ENCODE results near the gene C11orf68. TPM values are rescaled to one million over a fixed set of nuclear protein-coding genes. Genes with fewer than 3 reads are reported as not detected.

C11orf68 gene
- total RNA-seq, 2 experiments from 2014 or later, result 10.7 to 28.1 TPM

DNA sequence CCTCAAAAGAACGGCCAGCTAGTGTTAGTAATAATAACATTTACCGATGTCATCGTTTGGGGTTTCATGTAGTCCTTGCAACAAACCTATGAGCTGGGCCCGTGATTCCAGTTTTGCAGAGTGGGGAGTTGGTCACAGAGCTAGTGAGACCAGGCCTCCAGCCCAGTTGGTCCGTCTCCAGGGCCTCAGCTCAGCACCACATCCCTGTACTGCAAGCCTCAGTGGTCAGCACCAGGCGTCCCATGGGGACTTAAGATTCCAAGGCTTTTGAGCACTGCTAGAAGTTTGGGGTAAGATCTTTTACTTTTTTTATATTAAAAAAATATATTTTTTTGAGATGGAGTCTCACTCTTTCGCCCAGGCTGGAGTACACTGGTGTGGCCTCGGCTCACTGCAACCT lies 25.3 kb upstream of the C11orf68 start:
- Histone ChIP-seq H3K9me2 (ENCODE audit: insufficient read depth, low read length) (no peaks in the 10 kb centered on the region), H3K36me3 (ENCODE audit: insufficient read depth, low read length) (no peaks in the 10 kb centered on the region), H3K27ac (ENCODE audit: low read depth, low read length, poor library complexity, severe bottlenecking) (no peak overlapping the region), H3K4me3 (ENCODE audit: low read depth, low read length, poor library complexity, severe bottlenecking) (no peak overlapping the region), H3K79me2 (ENCODE audit: insufficient read depth, low read depth, low read length) (no peaks in the 10 kb centered on the region), H3K4me1 (ENCODE audit: insufficient read depth, low read length, poor library complexity, severe bottlenecking) (peaks cover 4% of the 10 kb centered on the region), H4K20me1 (ENCODE audit: insufficient read depth, low read length) (no peaks in the 10 kb centered on the region), H2AFZ (ENCODE audit: low read length) (no peak overlapping the region), H3K4me2 (ENCODE audit: low read length) (no peak overlapping the region), H3K9me3 (ENCODE audit: low read length) (no peaks in the 10 kb centered on the region)
- no peak for DNase-seq (ENCODE audit: low spot score)
- TF ChIP-seq, protein P1, sequence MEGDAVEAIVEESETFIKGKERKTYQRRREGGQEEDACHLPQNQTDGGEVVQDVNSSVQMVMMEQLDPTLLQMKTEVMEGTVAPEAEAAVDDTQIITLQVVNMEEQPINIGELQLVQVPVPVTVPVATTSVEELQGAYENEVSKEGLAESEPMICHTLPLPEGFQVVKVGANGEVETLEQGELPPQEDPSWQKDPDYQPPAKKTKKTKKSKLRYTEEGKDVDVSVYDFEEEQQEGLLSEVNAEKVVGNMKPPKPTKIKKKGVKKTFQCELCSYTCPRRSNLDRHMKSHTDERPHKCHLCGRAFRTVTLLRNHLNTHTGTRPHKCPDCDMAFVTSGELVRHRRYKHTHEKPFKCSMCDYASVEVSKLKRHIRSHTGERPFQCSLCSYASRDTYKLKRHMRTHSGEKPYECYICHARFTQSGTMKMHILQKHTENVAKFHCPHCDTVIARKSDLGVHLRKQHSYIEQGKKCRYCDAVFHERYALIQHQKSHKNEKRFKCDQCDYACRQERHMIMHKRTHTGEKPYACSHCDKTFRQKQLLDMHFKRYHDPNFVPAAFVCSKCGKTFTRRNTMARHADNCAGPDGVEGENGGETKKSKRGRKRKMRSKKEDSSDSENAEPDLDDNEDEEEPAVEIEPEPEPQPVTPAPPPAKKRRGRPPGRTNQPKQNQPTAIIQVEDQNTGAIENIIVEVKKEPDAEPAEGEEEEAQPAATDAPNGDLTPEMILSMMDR (conservative IDR thresholded peaks at IDR 0.05; ENCODE audit: low read length), result no peak
- TF ChIP-seq EZH2phosphoT487 (IDR thresholded peaks at IDR 0.05; ENCODE audit: borderline replicate concordance, low read depth, low read length), result no peak
- CTCF ChIA-PET (ENCODE audit: unreplicated experiment), result no interaction called here
- BruUV-seq (replicated peaks), result no TSS peak
- POLR2A ChIA-PET, result no interaction called here
- intact Hi-C loops (cut with micrococcal nuclease; ENCODE audit: unreplicated experiment), result no loop called here

DNA sequence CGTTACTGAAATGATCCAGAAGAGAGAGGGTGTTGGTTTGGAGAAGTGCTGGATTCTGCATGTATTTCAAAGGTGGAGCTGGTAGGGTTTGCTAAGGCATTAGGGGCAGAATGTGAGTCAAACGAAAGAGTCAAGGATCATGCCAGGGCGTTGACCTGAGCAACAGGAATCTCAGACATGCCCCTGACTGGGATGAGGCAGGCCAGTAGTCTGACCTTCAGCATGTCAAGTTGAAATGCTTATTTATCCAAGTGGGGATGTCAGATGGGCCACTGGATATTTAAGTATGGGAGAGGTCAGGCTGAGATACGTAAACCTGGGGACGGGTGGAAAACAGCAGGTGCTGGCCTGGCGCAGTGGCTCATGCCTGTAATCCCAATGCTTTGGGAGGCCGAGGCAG lies 23.7 kb upstream of the C11orf68 start:
- no peaks in the 10 kb centered on the region for H3K36me3 ChIP-seq (ENCODE audit: insufficient read depth, low read length)
- intact Hi-C loops (cut with micrococcal nuclease; ENCODE audit: unreplicated experiment), result no loop called here
- POLR2A ChIA-PET, result no interaction called here
- no peak overlapping the region for H3K4me2 ChIP-seq (ENCODE audit: low read length)
- no peak overlapping the region for H3K4me3 ChIP-seq (ENCODE audit: low read depth, low read length, poor library complexity, severe bottlenecking)
- no peak overlapping the region for H3K27ac ChIP-seq (ENCODE audit: low read depth, low read length, poor library complexity, severe bottlenecking)
- H4K20me1 ChIP-seq (ENCODE audit: insufficient read depth, low read length), result no peaks in the 10 kb centered on the region
- H3K4me1 ChIP-seq (ENCODE audit: insufficient read depth, low read length, poor library complexity, severe bottlenecking), result peaks cover 4% of the 10 kb centered on the region
- no peaks in the 10 kb centered on the region for H3K9me3 ChIP-seq (ENCODE audit: low read length)
- CTCF ChIA-PET (ENCODE audit: unreplicated experiment), result no interaction called here
- TF ChIP-seq, protein P1 (conservative IDR thresholded peaks at IDR 0.05; ENCODE audit: low read length), result no peak
- no peak for TF ChIP-seq EZH2phosphoT487 (IDR thresholded peaks at IDR 0.05; ENCODE audit: borderline replicate concordance, low read depth, low read length)
- no peak for DNase-seq (ENCODE audit: low spot score)
- H2AFZ ChIP-seq (ENCODE audit: low read length), result no peak overlapping the region
- H3K79me2 ChIP-seq (ENCODE audit: insufficient read depth, low read depth, low read length), result no peaks in the 10 kb centered on the region
- H3K9me2 ChIP-seq (ENCODE audit: insufficient read depth, low read length), result no peaks in the 10 kb centered on the region
- BruUV-seq (replicated peaks), result no TSS peak

DNA sequence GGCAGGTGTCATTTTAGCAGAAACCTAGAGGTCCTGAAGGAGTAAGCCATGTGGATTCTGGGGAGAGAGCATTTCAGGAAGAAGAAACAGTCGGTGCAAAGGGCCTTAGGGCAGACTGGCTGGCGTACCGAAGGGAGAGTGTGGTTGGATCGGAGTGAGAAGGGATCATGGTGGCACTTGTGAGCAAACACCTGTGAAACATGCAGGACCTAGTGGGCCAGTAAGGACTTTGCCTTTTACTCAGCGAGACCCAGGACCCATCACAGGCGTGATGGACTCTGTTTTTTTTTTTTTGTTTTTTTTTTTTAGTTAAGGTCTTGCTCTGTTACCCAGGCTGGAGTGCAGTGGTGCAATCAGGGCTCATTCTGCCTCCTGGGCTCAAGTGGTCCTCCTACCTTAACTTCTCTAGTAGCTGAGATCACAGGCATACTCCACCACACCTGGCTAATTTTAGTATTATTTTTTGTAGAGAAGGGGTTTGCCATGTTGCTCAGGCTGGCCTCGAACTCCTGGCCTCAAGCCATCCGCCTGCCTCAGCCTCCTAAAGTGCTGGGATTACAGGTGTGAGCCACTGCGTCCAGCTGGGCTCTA lies 23.0 kb upstream of the C11orf68 start:
- DNase-seq (ENCODE audit: low spot score), result no peak
- ChIA-PET POLR2A (no interaction called here), CTCF (ENCODE audit: unreplicated experiment) (no interaction called here)
- H3K9me3 ChIP-seq (ENCODE audit: low read length), result no peaks in the 10 kb centered on the region
- no peaks in the 10 kb centered on the region for H3K79me2 ChIP-seq (ENCODE audit: insufficient read depth, low read depth, low read length)
- intact Hi-C loops (cut with micrococcal nuclease; ENCODE audit: unreplicated experiment), result no loop called here
- TF ChIP-seq, protein P1 (conservative IDR thresholded peaks at IDR 0.05; ENCODE audit: low read length), result no peak
- no peaks in the 10 kb centered on the region for H3K36me3 ChIP-seq (ENCODE audit: insufficient read depth, low read length)
- no peak overlapping the region for H2AFZ ChIP-seq (ENCODE audit: low read length)
- BruUV-seq (replicated peaks), result no TSS peak
- no peak overlapping the region for H3K4me3 ChIP-seq (ENCODE audit: low read depth, low read length, poor library complexity, severe bottlenecking)
- no peak overlapping the region for H3K27ac ChIP-seq (ENCODE audit: low read depth, low read length, poor library complexity, severe bottlenecking)
- peaks cover 11% of the 10 kb centered on the region for H3K4me1 ChIP-seq (ENCODE audit: insufficient read depth, low read length, poor library complexity, severe bottlenecking)
- no peak overlapping the region for H3K4me2 ChIP-seq (ENCODE audit: low read length)
- H3K9me2 ChIP-seq (ENCODE audit: insufficient read depth, low read length), result no peaks in the 10 kb centered on the region
- no peaks in the 10 kb centered on the region for H4K20me1 ChIP-seq (ENCODE audit: insufficient read depth, low read length)
